Aorta (tissue), 5 donors: ENCODE data around the gene MGST2. TPM values are rescaled to one million over a fixed set of nuclear protein-coding genes. Genes with fewer than 3 reads are reported as not detected.
"Not testable (repeated sequence)": the region's sequence is repeated elsewhere in the genome, so short reads cannot be mapped to it uniquely, and the experiment has no call there.

ENCODE experiments used
- ATAC-seq: fragments of 200-7000 bp; cut with Tn5 transposase; one replicate; pipeline ENCODE4 v1.9.1; 2022; ENCODE audit warnings: moderate library complexity; ENCODE audit not compliant: low FRiP score
- DNase-seq, 2 donors: peaks; one replicate each; pipeline ENCODE4 v3.0.0-alpha.2; 2020
- H3K27ac ChIP-seq, 2 donors: one replicate each; pipeline ENCODE4 v1.5.1; 2013; ENCODE audit warnings: low read length in 2 of 2, mild to moderate bottlenecking in 2 of 2, moderate library complexity in 2 of 2, control low read depth in 1 of 2, inconsistent platforms in 1 of 2, low read depth in 1 of 2
- H3K27me3 ChIP-seq, 2 donors: one replicate each; pipeline ENCODE4 v1.6.1; 2013; ENCODE audit warnings: control low read depth in 1 of 2, low read length in 1 of 2, mild to moderate bottlenecking in 1 of 2, moderate library complexity in 1 of 2; ENCODE audit not compliant: insufficient read depth in 2 of 2, control insufficient read depth in 1 of 2
- H3K36me3 ChIP-seq, 2 donors: one replicate each; pipeline ENCODE4 v1.6.1; 2013; ENCODE audit warnings: control low read depth in 1 of 2, low read length in 1 of 2, mild to moderate bottlenecking in 1 of 2; ENCODE audit not compliant: insufficient read depth in 2 of 2, control insufficient read depth in 1 of 2
- H3K4me1 ChIP-seq, 2 donors: one replicate each; pipeline ENCODE4 v1.6.1; 2013; ENCODE audit warnings: low read length in 2 of 2, control low read depth in 1 of 2, mild to moderate bottlenecking in 1 of 2, moderate library complexity in 1 of 2; ENCODE audit not compliant: insufficient read depth in 2 of 2, control insufficient read depth in 1 of 2
- H3K4me3 ChIP-seq, 2 donors: one replicate each; pipeline ENCODE4 v1.5.1; 2013; ENCODE audit warnings: low read length in 2 of 2, control low read depth in 1 of 2, mild to moderate bottlenecking in 1 of 2
- H3K9me3 ChIP-seq: one replicate; pipeline ENCODE4 v1.6.1; 2013; ENCODE audit warnings: mild to moderate bottlenecking, low read length; ENCODE audit not compliant: control insufficient read depth
- WGBS, 2 donors: extraction: QIAGEN DNeasy Blood & Tissue Kit; methylation state at CpG; one replicate each; pipeline ENCODE4 v1.1.7; 2013; 5-methylcytosine and 5-hydroxymethylcytosine counted together
- intact Hi-C, 2 donors: fragments of 100-400 bp; cut with DNase I; formaldehyde crosslinking; loops; one replicate each; pipeline versions ENCODE4 v1.14.2 to v1.15.0; 2022
- polyA plus RNA-seq, 2 donors: library from polyadenylated mRNA; stranded (reverse); fragments of 200-250 nt; gene quantifications; one replicate each; pipeline ENCODE4 v1.2.3, GENCODE V29; 2013
- total RNA-seq, 2 donors: library from RNA; stranded (reverse); fragmentation: NEBNext Ultra II Directional; extraction: Animal tissue kit (Norgen Biotek cat#: 25700); gene quantifications; one replicate each; pipeline ENCODE4 v1.2.1, GENCODE V29; 2021
- donor health status: healthy with polysubstance abuse.
- donor health status: Bipolar disorder and iron deficiency.
- donor health status: DM: no; HTN: no; CAD: no.
- donor health status: DM: no; HTN: no; CAD: no.
- donor health status: DM: yes; HTN: yes; CAD: no.

MGST2 gene
- total and polyA plus RNA-seq, 4 donors, result 36.0 to 48.7 (median 44.6) TPM

- H3K36me3 ChIP-seq, ATAC-seq, H3K4me1 ChIP-seq, H3K4me3 ChIP-seq, H3K9me3 ChIP-seq, H3K27me3 ChIP-seq, DNase-seq, intact Hi-C loops, H3K27ac ChIP-seq: not testable (repeated sequence)
- 90 to 95% methylated on average over 13 to 18 of the region's 25 CpGs for WGBS, 2 donors
These were observed 32.7 kb downstream of the MGST2 start for GRCh38 chr4:139698167-139698925.

DNA sequence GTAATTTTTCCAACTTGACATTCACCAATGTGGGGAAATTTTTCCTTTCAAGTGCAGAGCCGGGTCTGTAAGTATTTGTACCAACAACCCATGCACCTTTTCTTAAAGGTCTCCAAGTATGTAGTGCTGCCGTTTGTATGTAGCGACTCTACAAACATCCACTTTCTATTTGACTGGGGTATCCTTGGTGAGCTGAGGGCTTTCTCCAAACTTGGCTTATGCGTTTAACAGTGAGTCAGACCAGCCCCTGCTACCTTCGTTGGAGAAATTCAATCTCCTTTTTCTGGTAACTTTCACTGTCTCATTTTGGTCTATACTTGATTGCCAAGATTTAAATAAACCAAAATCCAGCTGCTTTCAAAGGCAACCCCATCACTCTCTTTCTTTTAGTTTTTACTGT lies 34.9 kb downstream of the MGST2 start:
- 68 to 78% methylated on average over 5 of the region's 5 CpGs for WGBS, 2 donors
- no peaks in the 10 kb centered on the region for H3K27me3 ChIP-seq

DNA sequence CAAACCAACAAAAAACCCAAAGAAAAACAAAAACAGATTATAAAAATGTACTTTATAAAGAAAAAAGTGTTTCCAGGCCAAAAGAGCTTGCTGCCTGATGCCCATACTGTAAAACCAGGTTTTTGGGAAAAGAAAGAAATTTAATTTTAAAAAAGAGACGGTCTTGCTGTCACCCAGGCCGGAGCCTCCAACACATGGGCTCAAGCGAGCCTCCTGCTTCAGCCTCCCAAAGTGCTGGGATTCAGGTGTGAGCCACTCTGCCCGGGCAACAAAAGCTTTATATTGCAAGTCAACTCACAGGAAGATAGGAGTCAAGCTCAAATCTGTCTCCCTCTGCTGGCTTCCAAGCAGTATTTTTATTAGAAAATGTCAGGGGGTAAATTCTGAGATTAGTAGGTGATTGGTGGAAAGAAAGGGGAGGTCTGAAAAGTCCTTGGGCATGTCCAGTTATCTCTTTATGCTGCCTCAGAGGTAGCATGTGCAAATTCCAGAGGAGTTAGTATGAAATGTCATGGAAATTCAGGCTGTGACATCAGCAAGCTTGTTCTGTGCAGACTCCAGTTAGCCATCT lies 39.4 kb downstream of the MGST2 start:
- intact Hi-C loops, result no loop called here

More for the DNA sequence above, 34.9 kb downstream of the MGST2 start:
- intact Hi-C loops, result no loop called here
- Histone ChIP-seq H3K36me3 (peaks cover 0 to 5% of the 10 kb centered on the region in 2 donors), H3K9me3 (no peaks in the 10 kb centered on the region), H3K4me3 (no peak overlapping the region), H3K27ac (no peak overlapping the region), H3K4me1 (no peaks in the 10 kb centered on the region)
- ATAC-seq, result no peak
- DNase-seq, result no peak

DNA sequence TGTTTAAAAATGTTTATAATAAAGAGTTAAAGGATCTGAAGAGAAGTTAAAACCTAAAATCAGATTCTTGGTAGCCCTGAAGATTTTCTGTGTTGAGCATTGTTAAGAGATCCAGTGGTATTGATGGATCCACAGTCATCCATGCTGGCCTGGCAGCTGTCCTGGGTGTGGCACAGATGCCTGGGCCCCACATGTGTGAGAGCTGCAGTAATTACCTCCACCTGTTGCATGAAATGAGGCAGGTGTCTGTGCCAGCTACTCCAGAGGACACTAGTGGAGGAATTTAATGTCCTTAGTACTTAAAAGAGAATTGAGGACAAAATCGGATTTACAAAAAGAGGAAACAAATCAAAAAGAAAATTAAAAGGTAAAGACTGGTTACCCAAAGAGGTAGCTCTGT lies 44.0 kb downstream of the MGST2 start:
- Histone ChIP-seq H3K27ac (no peak overlapping the region), H3K4me1 (no peaks in the 10 kb centered on the region), H3K27me3 (no peaks in the 10 kb centered on the region), H3K9me3 (no peaks in the 10 kb centered on the region), H3K36me3 (no peaks in the 10 kb centered on the region), H3K4me3 (no peak overlapping the region)
- WGBS, 2 donors, result 39 to 90% methylated on average over 1 of the region's 1 CpG
- ATAC-seq (no peak), DNase-seq (no peak)
- intact Hi-C loops, result no loop called here

More for the DNA sequence above, 39.4 kb downstream of the MGST2 start:
- Histone ChIP-seq H3K4me1 (no peaks in the 10 kb centered on the region), H3K27ac (no peak overlapping the region), H3K27me3 (no peaks in the 10 kb centered on the region), H3K9me3 (no peaks in the 10 kb centered on the region), H3K4me3 (no peak overlapping the region), H3K36me3 (peaks cover 0 to 5% of the 10 kb centered on the region in 2 donors)
- ATAC-seq (no peak), DNase-seq (no peak)
- 97 to 100% methylated on average over 4 of the region's 4 CpGs for WGBS, 2 donors

DNA sequence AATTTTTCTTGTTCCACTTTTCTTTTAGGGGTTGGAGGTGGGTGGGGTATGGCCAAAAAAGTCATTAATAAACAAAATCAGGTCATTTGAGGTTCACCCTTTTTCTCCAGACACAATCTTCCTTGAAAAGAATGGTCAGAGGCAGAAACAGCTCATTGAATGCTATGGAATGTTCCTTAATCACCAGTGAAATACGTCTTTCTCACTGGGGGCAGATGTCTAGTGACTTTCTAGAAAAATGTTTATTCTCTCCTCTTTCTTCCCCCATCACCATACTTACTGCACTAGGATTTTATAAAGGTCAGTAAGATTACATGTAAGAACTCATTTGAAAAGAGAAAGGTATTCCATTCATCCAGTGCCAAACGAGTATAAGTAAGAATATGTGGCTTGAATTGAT lies 44.5 kb downstream of the MGST2 start:
- H3K9me3 ChIP-seq, result no peaks in the 10 kb centered on the region
- intact Hi-C loops, result no loop called here
- no peak for DNase-seq
- WGBS, 2 donors, result 76 to 89% methylated on average over 2 of the region's 2 CpGs
- no peaks in the 10 kb centered on the region for H3K4me1 ChIP-seq
- ATAC-seq, result no peak
- no peak overlapping the region for H3K27ac ChIP-seq
- no peak overlapping the region for H3K4me3 ChIP-seq
- no peaks in the 10 kb centered on the region for H3K27me3 ChIP-seq
- H3K36me3 ChIP-seq, result no peaks in the 10 kb centered on the region

- DNase-seq (no peak), ATAC-seq (no peak)
- H3K36me3 ChIP-seq, result no peaks in the 10 kb centered on the region
- H3K4me1 ChIP-seq, result peaks cover 0 to 4% of the 10 kb centered on the region in 2 donors
- H3K27ac ChIP-seq, result peak overlapping the region; percentile 40 to 69
- no peaks in the 10 kb centered on the region for H3K27me3 ChIP-seq
- no peak overlapping the region for H3K4me3 ChIP-seq
- no peaks in the 10 kb centered on the region for H3K9me3 ChIP-seq
- intact Hi-C loops, result no loop called here
- 9 to 19% methylated on average over 4 of the region's 4 CpGs for WGBS, 2 donors
These were observed 45.8 kb downstream of the MGST2 start for GRCh38 chr4:139711461-139711860.

DNA sequence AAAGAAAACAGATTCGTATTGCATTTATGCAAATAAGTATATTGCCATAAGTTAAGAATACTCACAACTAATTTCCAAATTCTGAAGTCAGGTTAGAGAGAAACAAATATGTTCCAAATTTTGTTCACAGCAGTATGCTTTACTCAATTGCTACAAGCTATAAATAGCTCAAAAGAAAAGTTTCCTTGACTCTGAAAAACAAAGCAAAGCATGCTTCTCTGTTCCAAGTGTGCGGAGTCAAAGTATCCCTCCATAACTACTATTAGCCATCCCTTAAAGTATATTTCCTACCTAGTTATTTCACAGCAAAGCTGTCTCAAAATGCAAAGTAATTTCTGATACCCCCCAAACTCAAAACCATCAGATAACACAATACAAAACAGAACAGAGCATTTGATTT lies 47.3 kb downstream of the MGST2 start:
- peaks cover 0 to 4% of the 10 kb centered on the region in 2 donors for H3K4me1 ChIP-seq
- H3K9me3 ChIP-seq, result no peaks in the 10 kb centered on the region
- H3K36me3 ChIP-seq, result no peaks in the 10 kb centered on the region
- H3K4me3 ChIP-seq, result no peak overlapping the region
- no peaks in the 10 kb centered on the region for H3K27me3 ChIP-seq
- no peak for ATAC-seq
- H3K27ac ChIP-seq, result no peak overlapping the region
- intact Hi-C loops, result no loop called here
- 10 to 12% methylated on average over 2 of the region's 2 CpGs for WGBS, 2 donors
- no peak for DNase-seq

DNA sequence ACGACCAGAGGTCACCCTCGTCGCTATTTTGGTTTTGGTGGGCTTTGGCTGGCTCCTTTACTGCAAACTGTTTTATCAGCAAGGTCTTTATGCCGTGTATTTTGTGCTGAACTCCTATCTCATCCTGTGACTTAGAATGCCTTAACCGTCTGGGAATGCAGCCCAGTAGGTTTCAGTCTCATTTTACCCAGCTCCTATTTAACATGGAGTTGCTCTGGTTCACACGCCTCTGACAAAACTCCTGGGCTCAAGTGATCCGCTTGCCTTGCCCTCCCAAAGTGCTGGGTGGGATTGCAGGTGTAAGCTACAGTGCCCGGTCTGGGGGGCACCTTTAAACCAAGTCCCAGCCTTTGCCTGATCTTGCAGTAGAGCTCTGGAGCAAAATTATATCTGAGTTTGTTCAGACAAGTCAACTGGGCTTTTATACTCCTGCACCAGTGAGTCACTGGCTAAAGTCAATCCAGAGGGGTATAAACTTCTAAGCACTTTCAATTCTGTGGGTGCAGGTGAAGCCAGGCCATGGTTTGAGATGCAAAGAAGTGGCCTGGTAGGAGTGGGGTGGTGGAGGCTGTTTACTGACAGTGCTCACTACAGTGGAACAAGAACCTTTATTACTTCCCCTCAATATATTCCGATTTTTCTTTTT lies 50.2 kb downstream of the MGST2 start:
- Histone ChIP-seq H3K27ac (no peak overlapping the region), H3K9me3 (no peaks in the 10 kb centered on the region), H3K27me3 (no peaks in the 10 kb centered on the region), H3K4me3 (no peak overlapping the region), H3K36me3 (peaks cover 0 to 2% of the 10 kb centered on the region in 2 donors), H3K4me1 (peaks cover 0 to 4% of the 10 kb centered on the region in 2 donors)
- ATAC-seq (no peak), DNase-seq (no peak)
- intact Hi-C loops, result no loop called here
- 16 to 19% methylated on average over 9 of the region's 9 CpGs for WGBS, 2 donors
